Panc1 (cell line): ENCODE measurements around the gene ANKRD13D. TPM values are rescaled to one million over a fixed set of nuclear protein-coding genes. Genes with fewer than 3 reads are reported as not detected.

Source experiments
- ATAC-seq: fragments of 200-7000 bp; cut with Tn5 transposase; 2 replicates; pipeline ENCODE4 v1.9.1; 2020; ENCODE audit warnings: mild to moderate bottlenecking, moderate library complexity
- BruUV-seq: library from RNA; stranded (reverse); fragments of 400-500 nt; replicated peaks from 2 replicates; lab custom pipeline; 2021; lab: Mats Ljungman, UMichigan
- CTCF ChIA-PET: fragments of 300-600 bp; sonication (Branson Sonifier 250); formaldehyde crosslinking; loops from one replicate; lab custom pipeline; 2022; ENCODE audit warnings: antibody characterized with exemption; lab: Charles Lee
- POLR2A ChIA-PET: fragments of 300-600 bp; sonication (Branson Sonifier 250); formaldehyde crosslinking; loops from one replicate; lab custom pipeline; 2022; ENCODE audit warnings: antibody characterized with exemption; lab: Charles Lee
- DNase-seq: peaks from one replicate; pipeline ENCODE4 v3.0.0-alpha.2; 2010; ENCODE audit warnings: low read depth, low spot score
- H3K27ac ChIP-seq: 2 replicates; pipeline ENCODE4 v1.5.1; 2011; ENCODE audit warnings: mild to moderate bottlenecking, low read length, inconsistent platforms
- H3K27me3 ChIP-seq: fragments of 200-500 bp; sonication (Bioruptor generic); 2 replicates; pipeline ENCODE4 v1.6.0; 2014; ENCODE audit warnings: low read length, inconsistent platforms; ENCODE audit not compliant: control insufficient read depth, insufficient read depth
- H3K36me3 ChIP-seq: fragments of 200-500 bp; sonication (Bioruptor generic); 2 replicates; pipeline ENCODE4 v1.5.1; 2014; ENCODE audit warnings: inconsistent platforms, mild to moderate bottlenecking, low read length, moderate library complexity; ENCODE audit not compliant: control insufficient read depth, insufficient read depth
- H3K4me1 ChIP-seq: 2 replicates; pipeline ENCODE4 v1.5.1; 2011; ENCODE audit warnings: inconsistent platforms, mild to moderate bottlenecking, low read length, moderate library complexity; ENCODE audit not compliant: control insufficient read depth, insufficient read depth
- H3K4me3 ChIP-seq, 2 experiments: 2 replicates each; pipeline ENCODE4 v1.5.1; 2011 to 2012; ENCODE audit warnings: low read depth in 2 of 2, low read length in 2 of 2, mild to moderate bottlenecking in 2 of 2, inconsistent platforms in 1 of 2, moderate library complexity in 1 of 2
- H3K9me3 ChIP-seq: fragments of 200-500 bp; sonication (Bioruptor generic); 2 replicates; pipeline ENCODE4 v1.5.1; 2014; ENCODE audit warnings: low read depth, mild to moderate bottlenecking, inconsistent platforms, low read length, moderate library complexity; ENCODE audit not compliant: control insufficient read depth, insufficient read depth
- POLR2AphosphoS5 ChIP-seq: IDR thresholded peaks from 2 replicates; pipeline ENCODE4 v1.6.1; 2012; ENCODE audit warnings: mild to moderate bottlenecking, low read depth, low read length, moderate library complexity
- SIN3A ChIP-seq: IDR thresholded peaks from 2 replicates; pipeline ENCODE4 v1.6.1; 2012; ENCODE audit warnings: low read depth, mild to moderate bottlenecking, low read length, moderate library complexity, borderline replicate concordance; ENCODE audit not compliant: insufficient read depth
- TCF7L2 ChIP-seq: IDR thresholded peaks from 2 replicates; pipeline ENCODE4 v1.6.1; 2011; ENCODE audit warnings: mild to moderate bottlenecking, low read depth, low read length, inconsistent platforms
- in situ Hi-C: cut with HindIII; loops from 2 replicates; pipeline ENCODE4 v1.10.0; 2016; ENCODE audit warnings: low sequenced_read_pairs, low pct_unique_long_range_greater_than_20kb
- intact Hi-C: fragments of 100-400 bp; cut with micrococcal nuclease; formaldehyde crosslinking; loops from one replicate; pipeline ENCODE4 v1.10.0; 2022; ENCODE audit not compliant: unreplicated experiment
- total RNA-seq: library from RNA; stranded (reverse); gene quantifications from one replicate; pipeline ENCODE4 v1.2.1, GENCODE V29; 2021; ENCODE audit not compliant: unreplicated experiment
- TF ChIP-seq, protein P1 (sequence below), 2 experiments: IDR thresholded peaks; 2 replicates each; pipeline ENCODE4 v1.6.1; 2011 to 2012; ENCODE audit warnings: low read depth in 2 of 2, control low read depth in 1 of 2, low read length in 1 of 2, mild to moderate bottlenecking in 1 of 2, moderate library complexity in 1 of 2; ENCODE audit not compliant: insufficient read depth in 1 of 2
- TF ChIP-seq, protein P2 (sequence below): fragments of 450-650 bp; IDR thresholded peaks from 2 replicates; pipeline ENCODE4 v1.5.1; 2017; ENCODE audit warnings: mild to moderate bottlenecking

ANKRD13D gene
- total RNA-seq, 1 experiment from 2014 or later, result 76.5 TPM

DNA sequence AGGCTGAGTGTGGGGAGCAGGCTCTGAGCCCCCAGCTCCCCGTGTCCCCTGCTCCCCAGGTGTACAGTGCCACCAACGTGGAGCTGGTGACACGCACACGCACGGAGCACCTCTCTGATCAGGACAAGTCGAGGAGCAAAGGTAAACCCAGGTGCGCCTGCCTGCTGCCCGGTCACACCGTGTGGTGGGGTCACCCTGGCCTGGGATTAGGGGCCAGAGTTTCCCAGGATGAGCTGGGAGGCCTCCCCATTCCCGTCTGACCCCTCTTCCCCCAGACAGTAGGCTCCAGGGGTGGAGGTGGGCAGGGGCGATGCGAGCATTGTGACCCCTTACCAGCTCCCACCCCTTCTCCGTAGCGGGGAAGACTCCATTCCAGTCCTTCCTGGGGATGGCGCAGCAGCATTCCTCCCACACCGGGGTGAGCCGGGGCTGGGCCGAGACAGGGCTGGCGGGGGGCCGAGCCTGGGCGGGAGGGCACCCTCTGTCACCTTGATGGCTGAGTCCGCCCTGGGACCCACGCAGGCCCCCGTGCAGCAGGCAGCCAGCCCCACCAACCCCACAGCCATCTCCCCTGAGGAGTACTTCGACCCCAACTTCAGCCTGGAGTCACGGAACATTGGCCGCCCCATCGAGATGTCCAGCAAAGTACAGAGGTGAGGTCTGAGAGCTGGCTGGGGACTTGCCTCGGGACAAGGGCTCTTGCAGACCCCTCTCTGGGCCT lies 10.5 kb downstream of the ANKRD13D start:
- CTCF ChIA-PET, result interaction anchor here (0.6 kb wide), 1 partner anchor 45 kb away, joined by 3 read pairs; no protein-coding TSS in a partner anchor

DNA sequence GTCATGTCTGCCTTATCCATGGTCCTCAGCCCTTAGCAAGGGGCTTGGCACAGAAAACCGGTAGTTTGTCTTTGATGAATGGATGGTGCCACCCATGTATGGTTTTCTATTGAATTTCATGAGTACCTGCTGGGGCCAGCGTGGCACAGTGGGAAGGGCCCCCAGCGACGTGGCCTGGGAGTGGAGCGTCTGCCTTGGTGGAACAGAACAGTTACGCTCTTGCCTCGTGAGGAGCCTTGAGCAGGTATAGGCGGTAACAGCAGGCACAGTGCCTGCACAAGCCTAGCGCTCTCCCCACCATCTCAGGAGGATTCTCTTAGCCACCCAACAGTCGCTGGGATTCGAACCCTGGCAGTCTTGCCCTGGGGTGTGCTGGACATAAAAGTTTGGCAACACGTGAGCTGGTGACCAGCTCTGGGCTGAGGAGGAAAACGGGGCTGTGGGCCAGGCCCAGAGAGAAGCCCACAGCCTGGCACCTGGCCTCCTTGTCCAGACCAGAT lies 11.2 kb downstream of the ANKRD13D start:
- in situ Hi-C loops (no loop called here), intact Hi-C loops (no loop called here)
- ATAC-seq (no peak), DNase-seq (no peak)
- no peak overlapping the region for H3K27ac ChIP-seq
- H3K4me3 ChIP-seq, result no peak overlapping the region
- no peaks in the 10 kb centered on the region for H3K27me3 ChIP-seq
- peaks cover 27% of the 10 kb centered on the region for H3K4me1 ChIP-seq
- H3K36me3 ChIP-seq, result no peaks in the 10 kb centered on the region; the same call in 1 of the 2 replicates
- POLR2A ChIA-PET, result no interaction called here
- no peaks in the 10 kb centered on the region for H3K9me3 ChIP-seq
- CTCF ChIA-PET, result no interaction called here
- no TSS peak for BruUV-seq
- TF ChIP-seq SIN3A, result no peak
- TF ChIP-seq, protein P1, sequence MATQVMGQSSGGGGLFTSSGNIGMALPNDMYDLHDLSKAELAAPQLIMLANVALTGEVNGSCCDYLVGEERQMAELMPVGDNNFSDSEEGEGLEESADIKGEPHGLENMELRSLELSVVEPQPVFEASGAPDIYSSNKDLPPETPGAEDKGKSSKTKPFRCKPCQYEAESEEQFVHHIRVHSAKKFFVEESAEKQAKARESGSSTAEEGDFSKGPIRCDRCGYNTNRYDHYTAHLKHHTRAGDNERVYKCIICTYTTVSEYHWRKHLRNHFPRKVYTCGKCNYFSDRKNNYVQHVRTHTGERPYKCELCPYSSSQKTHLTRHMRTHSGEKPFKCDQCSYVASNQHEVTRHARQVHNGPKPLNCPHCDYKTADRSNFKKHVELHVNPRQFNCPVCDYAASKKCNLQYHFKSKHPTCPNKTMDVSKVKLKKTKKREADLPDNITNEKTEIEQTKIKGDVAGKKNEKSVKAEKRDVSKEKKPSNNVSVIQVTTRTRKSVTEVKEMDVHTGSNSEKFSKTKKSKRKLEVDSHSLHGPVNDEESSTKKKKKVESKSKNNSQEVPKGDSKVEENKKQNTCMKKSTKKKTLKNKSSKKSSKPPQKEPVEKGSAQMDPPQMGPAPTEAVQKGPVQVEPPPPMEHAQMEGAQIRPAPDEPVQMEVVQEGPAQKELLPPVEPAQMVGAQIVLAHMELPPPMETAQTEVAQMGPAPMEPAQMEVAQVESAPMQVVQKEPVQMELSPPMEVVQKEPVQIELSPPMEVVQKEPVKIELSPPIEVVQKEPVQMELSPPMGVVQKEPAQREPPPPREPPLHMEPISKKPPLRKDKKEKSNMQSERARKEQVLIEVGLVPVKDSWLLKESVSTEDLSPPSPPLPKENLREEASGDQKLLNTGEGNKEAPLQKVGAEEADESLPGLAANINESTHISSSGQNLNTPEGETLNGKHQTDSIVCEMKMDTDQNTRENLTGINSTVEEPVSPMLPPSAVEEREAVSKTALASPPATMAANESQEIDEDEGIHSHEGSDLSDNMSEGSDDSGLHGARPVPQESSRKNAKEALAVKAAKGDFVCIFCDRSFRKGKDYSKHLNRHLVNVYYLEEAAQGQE (IDR thresholded peaks at IDR 0.05; ENCODE audit: insufficient read depth in 1 of 2, low read depth in 2 of 2, low read length in 1 of 2), result no peak
- no peak; the same call in 1 of the 2 replicates for TF ChIP-seq POLR2AphosphoS5
- no peak for TF ChIP-seq TCF7L2
- TF ChIP-seq, protein P2, sequence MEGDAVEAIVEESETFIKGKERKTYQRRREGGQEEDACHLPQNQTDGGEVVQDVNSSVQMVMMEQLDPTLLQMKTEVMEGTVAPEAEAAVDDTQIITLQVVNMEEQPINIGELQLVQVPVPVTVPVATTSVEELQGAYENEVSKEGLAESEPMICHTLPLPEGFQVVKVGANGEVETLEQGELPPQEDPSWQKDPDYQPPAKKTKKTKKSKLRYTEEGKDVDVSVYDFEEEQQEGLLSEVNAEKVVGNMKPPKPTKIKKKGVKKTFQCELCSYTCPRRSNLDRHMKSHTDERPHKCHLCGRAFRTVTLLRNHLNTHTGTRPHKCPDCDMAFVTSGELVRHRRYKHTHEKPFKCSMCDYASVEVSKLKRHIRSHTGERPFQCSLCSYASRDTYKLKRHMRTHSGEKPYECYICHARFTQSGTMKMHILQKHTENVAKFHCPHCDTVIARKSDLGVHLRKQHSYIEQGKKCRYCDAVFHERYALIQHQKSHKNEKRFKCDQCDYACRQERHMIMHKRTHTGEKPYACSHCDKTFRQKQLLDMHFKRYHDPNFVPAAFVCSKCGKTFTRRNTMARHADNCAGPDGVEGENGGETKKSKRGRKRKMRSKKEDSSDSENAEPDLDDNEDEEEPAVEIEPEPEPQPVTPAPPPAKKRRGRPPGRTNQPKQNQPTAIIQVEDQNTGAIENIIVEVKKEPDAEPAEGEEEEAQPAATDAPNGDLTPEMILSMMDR, result no peak

More for the DNA sequence above, 10.5 kb downstream of the ANKRD13D start:
- H3K4me3 ChIP-seq, result no peak overlapping the region
- H3K4me1 ChIP-seq, result peaks cover 24% of the 10 kb centered on the region
- no peak for DNase-seq
- TF ChIP-seq, protein P2, result no peak
- TF ChIP-seq, protein P1 (IDR thresholded peaks at IDR 0.05; ENCODE audit: insufficient read depth in 1 of 2, low read depth in 2 of 2, low read length in 1 of 2), result no peak
- TF ChIP-seq POLR2AphosphoS5, result no peak
- no peak for TF ChIP-seq TCF7L2
- no peak for TF ChIP-seq SIN3A
- no peaks in the 10 kb centered on the region for H3K27me3 ChIP-seq
- H3K36me3 ChIP-seq, result no peaks in the 10 kb centered on the region; the same call in 1 of the 2 replicates
- H3K27ac ChIP-seq, result no peak overlapping the region
- no TSS peak for BruUV-seq
- no peaks in the 10 kb centered on the region for H3K9me3 ChIP-seq
- POLR2A ChIA-PET, result no interaction called here
- in situ Hi-C loops (no loop called here), intact Hi-C loops (no loop called here)
- ATAC-seq, result no peak
